HepG2 (cell line): ENCODE measurements around the gene CPS1. TPM values are rescaled to one million over a fixed set of nuclear protein-coding genes. Genes with fewer than 3 reads are reported as not detected.
A peak's percentile ranks its signal among the peaks of the same experiment; 100 is the strongest.

Experiments
- ATF1 ChIP-seq: IDR thresholded peaks from 2 replicates; pipeline ENCODE4 v1.6.1; 2016; ENCODE audit warnings: mild to moderate bottlenecking, control low read depth
- ZBTB1 ChIP-seq: sonication (generic); formaldehyde crosslinking; IDR thresholded peaks from 2 replicates; pipeline ENCODE4 v1.4.0; 2020; ENCODE audit warnings: missing genetic modification reagents, borderline replicate concordance
- ZNF253 ChIP-seq: sonication (generic); formaldehyde crosslinking; IDR thresholded peaks from 2 replicates; pipeline ENCODE4 v1.8.0; 2022; ENCODE audit warnings: mild to moderate bottlenecking, missing genetic modification reagents, borderline replicate concordance
- ZNF33B ChIP-seq: sonication (generic); formaldehyde crosslinking; IDR thresholded peaks from 2 replicates; pipeline ENCODE4 v1.5.1; 2020; ENCODE audit warnings: mild to moderate bottlenecking, missing genetic modification reagents
- ZNF451 ChIP-seq: sonication (generic); formaldehyde crosslinking; IDR thresholded peaks from 2 replicates; pipeline ENCODE4 v1.5.0; 2020; ENCODE audit warnings: mild to moderate bottlenecking, missing genetic modification reagents
- polyA plus RNA-seq, 8 experiments: library from polyadenylated mRNA; depleted of rRNA in 3 of 8; stranded (reverse) in 7 of 8; unstranded in 1 of 8; fragments of >200 nt; fragmentation: Illumina TruSeq in 4 of 8; extraction: Trizol in 4 of 8; gene quantifications; 2 replicates each; pipeline versions ENCODE4 v1.2.1 to v1.2.3, GENCODE V29; 2011 to 2016; ENCODE audit warnings: low read depth in 4 of 8, missing spikeins in 1 of 8, mixed read lengths in 1 of 8; ENCODE audit not compliant: insufficient read depth in 1 of 8
- total RNA-seq, 5 experiments: library from RNA; depleted of rRNA; stranded (reverse); fragments of >200 nt; fragmentation: Illumina TruSeq; extraction: Trizol; gene quantifications; 2 replicates each; pipeline ENCODE4 v1.2.3, GENCODE V29; 2016; ENCODE audit warnings: low read depth in 1 of 5
- TF ChIP-seq, protein P1 (sequence below): sonication (generic); formaldehyde crosslinking; IDR thresholded peaks from 2 replicates; pipeline ENCODE4 v1.5.0; 2020; ENCODE audit warnings: missing genetic modification reagents, mild to moderate bottlenecking, borderline replicate concordance
- TF ChIP-seq, protein P2 (sequence below), 2 experiments: sonication (generic) in 1 of 2; formaldehyde crosslinking in 1 of 2; IDR thresholded peaks; 2 replicates each; pipeline versions ENCODE4 v1.4.0 to v1.6.1; 2016 to 2020; ENCODE audit warnings: borderline replicate concordance in 1 of 2, low read depth in 1 of 2, mild to moderate bottlenecking in 1 of 2, missing genetic modification reagents in 1 of 2

The CPS1 gene
- total and polyA plus RNA-seq, 2 of the 13 experiments (the other 11 are each of a cell fraction or from before 2014, with no cell fraction given) = 24.4 to 51.7 TPM

DNA sequence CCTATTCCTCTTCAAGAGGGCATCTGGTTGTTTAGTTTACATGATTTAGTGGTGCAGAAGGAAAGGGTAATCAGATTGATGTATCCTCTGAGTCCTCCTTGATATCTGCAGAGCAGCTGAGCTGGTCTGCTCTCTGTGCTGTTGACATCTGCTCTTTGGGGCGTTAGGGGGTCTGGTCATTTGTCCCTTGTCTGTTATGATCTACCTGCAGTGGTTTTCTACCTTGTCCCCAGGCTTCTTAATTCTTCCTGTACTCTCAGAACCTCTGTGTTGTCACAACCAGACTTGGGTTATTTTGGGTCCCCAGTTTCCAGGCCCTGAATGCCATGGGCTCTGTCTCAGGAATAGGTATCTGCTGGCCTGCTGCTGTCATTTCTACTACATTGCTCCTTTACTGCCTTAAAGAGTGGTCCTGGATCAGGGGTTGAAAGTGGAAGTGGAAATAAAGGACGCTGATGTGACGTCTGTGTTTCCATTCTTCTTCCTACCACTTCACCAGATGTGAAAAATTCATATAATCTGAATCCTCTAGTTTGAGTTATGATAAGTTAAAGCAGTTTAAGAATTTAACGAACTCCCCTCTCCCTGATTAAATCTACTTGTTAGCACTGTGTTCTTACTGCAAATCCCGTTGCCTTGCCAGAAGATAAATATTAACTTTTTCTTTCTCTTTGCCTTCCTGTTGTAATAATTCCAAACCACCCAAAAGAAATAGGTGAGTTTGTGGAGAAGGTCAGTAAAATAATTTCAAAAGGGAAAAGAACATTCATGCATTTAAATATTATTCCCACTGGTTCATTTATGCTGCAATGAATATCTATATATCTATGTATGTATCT is 16.6 kb upstream of the CPS1 start (continued):
- TF ChIP-seq, protein P1, sequence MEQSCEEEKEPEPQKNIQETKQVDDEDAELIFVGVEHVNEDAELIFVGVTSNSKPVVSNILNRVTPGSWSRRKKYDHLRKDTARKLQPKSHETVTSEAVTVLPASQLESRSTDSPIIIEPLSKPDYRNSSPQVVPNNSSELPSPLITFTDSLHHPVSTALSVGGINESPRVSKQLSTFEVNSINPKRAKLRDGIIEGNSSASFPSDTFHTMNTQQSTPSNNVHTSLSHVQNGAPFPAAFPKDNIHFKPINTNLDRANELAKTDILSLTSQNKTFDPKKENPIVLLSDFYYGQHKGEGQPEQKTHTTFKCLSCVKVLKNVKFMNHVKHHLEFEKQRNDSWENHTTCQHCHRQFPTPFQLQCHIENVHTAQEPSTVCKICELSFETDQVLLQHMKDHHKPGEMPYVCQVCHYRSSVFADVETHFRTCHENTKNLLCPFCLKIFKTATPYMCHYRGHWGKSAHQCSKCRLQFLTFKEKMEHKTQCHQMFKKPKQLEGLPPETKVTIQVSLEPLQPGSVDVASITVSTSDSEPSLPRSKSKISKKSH (CRISPR knock-in tag) = no peak
- TF ChIP-seq ZBTB1 (CRISPR knock-in tag) (no peak), ZNF33B (CRISPR knock-in tag) (no peak), ZNF451 (CRISPR knock-in tag) (no peak), ZNF253 (no peak), ATF1 (CRISPR knock-in tag) (no peak)
- TF ChIP-seq, protein P2, sequence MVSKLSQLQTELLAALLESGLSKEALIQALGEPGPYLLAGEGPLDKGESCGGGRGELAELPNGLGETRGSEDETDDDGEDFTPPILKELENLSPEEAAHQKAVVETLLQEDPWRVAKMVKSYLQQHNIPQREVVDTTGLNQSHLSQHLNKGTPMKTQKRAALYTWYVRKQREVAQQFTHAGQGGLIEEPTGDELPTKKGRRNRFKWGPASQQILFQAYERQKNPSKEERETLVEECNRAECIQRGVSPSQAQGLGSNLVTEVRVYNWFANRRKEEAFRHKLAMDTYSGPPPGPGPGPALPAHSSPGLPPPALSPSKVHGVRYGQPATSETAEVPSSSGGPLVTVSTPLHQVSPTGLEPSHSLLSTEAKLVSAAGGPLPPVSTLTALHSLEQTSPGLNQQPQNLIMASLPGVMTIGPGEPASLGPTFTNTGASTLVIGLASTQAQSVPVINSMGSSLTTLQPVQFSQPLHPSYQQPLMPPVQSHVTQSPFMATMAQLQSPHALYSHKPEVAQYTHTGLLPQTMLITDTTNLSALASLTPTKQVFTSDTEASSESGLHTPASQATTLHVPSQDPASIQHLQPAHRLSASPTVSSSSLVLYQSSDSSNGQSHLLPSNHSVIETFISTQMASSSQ (IDR thresholded peaks at IDR 0.05; ENCODE audit: low read depth) = peak; percentile 38; the same call in 1 of the 2 replicates
- TF ChIP-seq, protein P2 (CRISPR knock-in tag; IDR thresholded peaks at IDR 0.05; ENCODE audit: borderline replicate concordance) = no peak
